K562 (cell line): ENCODE measurements around the gene TMEM273. TPM values are rescaled to one million over a fixed set of nuclear protein-coding genes. Genes with fewer than 3 reads are reported as not detected.

Experiments used
- ETV1 ChIP-seq: fragments of 450-650 bp; conservative IDR thresholded peaks from 2 replicates; pipeline ENCODE4 v1.6.1; 2016; ENCODE audit warnings: missing genetic modification characterization, control low read depth, low read depth, missing compliant biosample characterization
- MEIS2 ChIP-seq: fragments of 450-650 bp; IDR thresholded peaks from 2 replicates; pipeline ENCODE4 v1.6.1; 2014; ENCODE audit warnings: mild to moderate bottlenecking; ENCODE audit not compliant: partially characterized antibody
- NBN ChIP-seq: fragments of 450-650 bp; IDR thresholded peaks from 2 replicates; pipeline ENCODE4 v1.6.1; 2016; ENCODE audit warnings: low read depth, mild to moderate bottlenecking
- NFIX ChIP-seq: fragments of 250-450 bp; sonication (Bioruptor Pico); IDR thresholded peaks from 2 replicates; pipeline ENCODE4 v1.4.0; 2020; ENCODE audit warnings: low read depth, mild to moderate bottlenecking, moderate library complexity
- ZBTB1 ChIP-seq: sonication (generic); formaldehyde crosslinking; IDR thresholded peaks from 2 replicates; pipeline ENCODE4 v1.8.1; 2023; ENCODE audit warnings: missing genetic modification reagents, low read depth, mild to moderate bottlenecking, borderline replicate concordance
- ZFX ChIP-seq: sonication (generic); formaldehyde crosslinking; IDR thresholded peaks from 2 replicates; pipeline ENCODE4 v1.8.0; 2022; ENCODE audit warnings: mild to moderate bottlenecking, missing genetic modification reagents, moderate library complexity
- polyA plus RNA-seq, 8 experiments: library from polyadenylated mRNA; depleted of rRNA in 4 of 8; stranded (reverse) in 5 of 8; unstranded in 3 of 8; fragments of >200 nt; fragmentation: Nextera tagmentation in 2 of 8; fragmentation: Illumina TruSeq in 1 of 8; extraction: Ambion mirVana in 2 of 8; extraction: Trizol in 1 of 8; gene quantifications; 2 replicates each; pipeline versions ENCODE4 v1.2.1 to v1.2.3, GENCODE V29; 2011 to 2014; ENCODE audit warnings: inconsistent platforms in 1 of 8, missing spikeins in 1 of 8
- total RNA-seq, 7 experiments: library from RNA; depleted of rRNA in 6 of 7; stranded (reverse); fragments of >200 nt in 6 of 7; fragmentation: Illumina TruSeq in 2 of 7; extraction: Trizol in 2 of 7; gene quantifications; 2 replicates each; pipeline versions ENCODE4 v1.2.1 to v1.2.3, GENCODE V29; 2011 to 2021; ENCODE audit warnings: low replicate concordance in 1 of 7
- TF ChIP-seq, protein P1 (sequence below): fragments of 450-650 bp; IDR thresholded peaks from 2 replicates; pipeline ENCODE4 v1.7.0; 2016; ENCODE audit warnings: borderline replicate concordance
- TF ChIP-seq, protein P2 (sequence below): fragments of 450-650 bp; IDR thresholded peaks from 2 replicates; pipeline ENCODE4 v1.6.1; 2018; ENCODE audit warnings: mild to moderate bottlenecking, low read depth; ENCODE audit not compliant: partially characterized antibody
- TF ChIP-seq, protein P3 (sequence below): fragments of 200-600 bp; sonication (generic); IDR thresholded peaks from one replicate; pipeline ENCODE4 v1.6.1; 2012; ENCODE audit warnings: mild to moderate bottlenecking, low read depth, low read length, inconsistent platforms
- TF ChIP-seq, protein P4 (sequence below): fragments of 450-650 bp; formaldehyde crosslinking; IDR thresholded peaks from 2 replicates; pipeline ENCODE4 v1.4.0; 2022; ENCODE audit warnings: mild to moderate bottlenecking, moderate library complexity

TMEM273 gene
- total and polyA plus RNA-seq, 9 of the 15 experiments (the other 6 are each of a cell fraction or from before 2014, with no cell fraction given): 39.2 to 131 (median 95.6) TPM

DNA sequence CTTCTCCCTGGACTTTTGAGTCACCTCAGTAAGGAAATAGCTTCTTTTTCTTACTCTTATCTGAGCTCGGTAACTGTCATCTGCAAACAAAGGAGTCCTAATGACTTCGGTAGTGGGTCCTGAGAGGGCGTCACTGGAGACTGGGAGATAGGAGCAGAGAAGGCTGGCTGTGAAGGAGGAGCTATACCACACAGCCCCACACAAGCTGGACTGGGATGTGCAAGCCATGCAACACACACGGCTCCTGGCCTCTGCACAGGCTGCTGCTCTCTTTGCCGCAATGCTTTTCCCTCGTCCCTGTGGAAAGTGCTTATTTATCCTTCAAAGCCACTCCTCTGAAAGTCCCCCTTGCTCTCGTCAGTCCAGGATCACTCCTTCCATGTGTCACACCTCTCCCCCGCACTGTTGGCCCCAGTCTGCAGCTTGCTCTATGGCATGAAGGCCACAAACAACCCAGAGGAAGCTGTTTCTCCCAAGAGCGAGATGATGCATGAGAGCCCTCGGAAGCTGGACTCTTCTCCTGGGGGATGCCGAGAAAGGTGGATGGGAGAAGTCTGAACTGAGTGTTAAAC is 14.9 kb downstream of the TMEM273 start (continued):
- TF ChIP-seq, protein P1, sequence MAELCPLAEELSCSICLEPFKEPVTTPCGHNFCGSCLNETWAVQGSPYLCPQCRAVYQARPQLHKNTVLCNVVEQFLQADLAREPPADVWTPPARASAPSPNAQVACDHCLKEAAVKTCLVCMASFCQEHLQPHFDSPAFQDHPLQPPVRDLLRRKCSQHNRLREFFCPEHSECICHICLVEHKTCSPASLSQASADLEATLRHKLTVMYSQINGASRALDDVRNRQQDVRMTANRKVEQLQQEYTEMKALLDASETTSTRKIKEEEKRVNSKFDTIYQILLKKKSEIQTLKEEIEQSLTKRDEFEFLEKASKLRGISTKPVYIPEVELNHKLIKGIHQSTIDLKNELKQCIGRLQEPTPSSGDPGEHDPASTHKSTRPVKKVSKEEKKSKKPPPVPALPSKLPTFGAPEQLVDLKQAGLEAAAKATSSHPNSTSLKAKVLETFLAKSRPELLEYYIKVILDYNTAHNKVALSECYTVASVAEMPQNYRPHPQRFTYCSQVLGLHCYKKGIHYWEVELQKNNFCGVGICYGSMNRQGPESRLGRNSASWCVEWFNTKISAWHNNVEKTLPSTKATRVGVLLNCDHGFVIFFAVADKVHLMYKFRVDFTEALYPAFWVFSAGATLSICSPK: no peak
- peak; percentile 52 for TF ChIP-seq MEIS2
- TF ChIP-seq, protein P2, sequence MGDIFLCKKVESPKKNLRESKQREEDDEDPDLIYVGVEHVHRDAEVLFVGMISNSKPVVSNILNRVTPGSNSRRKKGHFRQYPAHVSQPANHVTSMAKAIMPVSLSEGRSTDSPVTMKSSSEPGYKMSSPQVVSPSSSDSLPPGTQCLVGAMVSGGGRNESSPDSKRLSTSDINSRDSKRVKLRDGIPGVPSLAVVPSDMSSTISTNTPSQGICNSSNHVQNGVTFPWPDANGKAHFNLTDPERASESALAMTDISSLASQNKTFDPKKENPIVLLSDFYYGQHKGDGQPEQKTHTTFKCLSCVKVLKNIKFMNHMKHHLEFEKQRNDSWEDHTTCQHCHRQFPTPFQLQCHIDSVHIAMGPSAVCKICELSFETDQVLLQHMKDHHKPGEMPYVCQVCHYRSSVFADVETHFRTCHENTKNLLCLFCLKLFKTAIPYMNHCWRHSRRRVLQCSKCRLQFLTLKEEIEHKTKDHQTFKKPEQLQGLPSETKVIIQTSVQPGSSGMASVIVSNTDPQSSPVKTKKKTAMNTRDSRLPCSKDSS: no peak
- TF ChIP-seq NBN: 0 out of 2 replicates have a peak, but pooled peaks have one; percentile 39
- TF ChIP-seq NFIX (CRISPR knock-in tag): no peak
- TF ChIP-seq ZBTB1 (CRISPR knock-in tag): no peak
- no peak for TF ChIP-seq ETV1 (tag)
- no peak for TF ChIP-seq ZFX (CRISPR knock-in tag)
- TF ChIP-seq, protein P3, sequence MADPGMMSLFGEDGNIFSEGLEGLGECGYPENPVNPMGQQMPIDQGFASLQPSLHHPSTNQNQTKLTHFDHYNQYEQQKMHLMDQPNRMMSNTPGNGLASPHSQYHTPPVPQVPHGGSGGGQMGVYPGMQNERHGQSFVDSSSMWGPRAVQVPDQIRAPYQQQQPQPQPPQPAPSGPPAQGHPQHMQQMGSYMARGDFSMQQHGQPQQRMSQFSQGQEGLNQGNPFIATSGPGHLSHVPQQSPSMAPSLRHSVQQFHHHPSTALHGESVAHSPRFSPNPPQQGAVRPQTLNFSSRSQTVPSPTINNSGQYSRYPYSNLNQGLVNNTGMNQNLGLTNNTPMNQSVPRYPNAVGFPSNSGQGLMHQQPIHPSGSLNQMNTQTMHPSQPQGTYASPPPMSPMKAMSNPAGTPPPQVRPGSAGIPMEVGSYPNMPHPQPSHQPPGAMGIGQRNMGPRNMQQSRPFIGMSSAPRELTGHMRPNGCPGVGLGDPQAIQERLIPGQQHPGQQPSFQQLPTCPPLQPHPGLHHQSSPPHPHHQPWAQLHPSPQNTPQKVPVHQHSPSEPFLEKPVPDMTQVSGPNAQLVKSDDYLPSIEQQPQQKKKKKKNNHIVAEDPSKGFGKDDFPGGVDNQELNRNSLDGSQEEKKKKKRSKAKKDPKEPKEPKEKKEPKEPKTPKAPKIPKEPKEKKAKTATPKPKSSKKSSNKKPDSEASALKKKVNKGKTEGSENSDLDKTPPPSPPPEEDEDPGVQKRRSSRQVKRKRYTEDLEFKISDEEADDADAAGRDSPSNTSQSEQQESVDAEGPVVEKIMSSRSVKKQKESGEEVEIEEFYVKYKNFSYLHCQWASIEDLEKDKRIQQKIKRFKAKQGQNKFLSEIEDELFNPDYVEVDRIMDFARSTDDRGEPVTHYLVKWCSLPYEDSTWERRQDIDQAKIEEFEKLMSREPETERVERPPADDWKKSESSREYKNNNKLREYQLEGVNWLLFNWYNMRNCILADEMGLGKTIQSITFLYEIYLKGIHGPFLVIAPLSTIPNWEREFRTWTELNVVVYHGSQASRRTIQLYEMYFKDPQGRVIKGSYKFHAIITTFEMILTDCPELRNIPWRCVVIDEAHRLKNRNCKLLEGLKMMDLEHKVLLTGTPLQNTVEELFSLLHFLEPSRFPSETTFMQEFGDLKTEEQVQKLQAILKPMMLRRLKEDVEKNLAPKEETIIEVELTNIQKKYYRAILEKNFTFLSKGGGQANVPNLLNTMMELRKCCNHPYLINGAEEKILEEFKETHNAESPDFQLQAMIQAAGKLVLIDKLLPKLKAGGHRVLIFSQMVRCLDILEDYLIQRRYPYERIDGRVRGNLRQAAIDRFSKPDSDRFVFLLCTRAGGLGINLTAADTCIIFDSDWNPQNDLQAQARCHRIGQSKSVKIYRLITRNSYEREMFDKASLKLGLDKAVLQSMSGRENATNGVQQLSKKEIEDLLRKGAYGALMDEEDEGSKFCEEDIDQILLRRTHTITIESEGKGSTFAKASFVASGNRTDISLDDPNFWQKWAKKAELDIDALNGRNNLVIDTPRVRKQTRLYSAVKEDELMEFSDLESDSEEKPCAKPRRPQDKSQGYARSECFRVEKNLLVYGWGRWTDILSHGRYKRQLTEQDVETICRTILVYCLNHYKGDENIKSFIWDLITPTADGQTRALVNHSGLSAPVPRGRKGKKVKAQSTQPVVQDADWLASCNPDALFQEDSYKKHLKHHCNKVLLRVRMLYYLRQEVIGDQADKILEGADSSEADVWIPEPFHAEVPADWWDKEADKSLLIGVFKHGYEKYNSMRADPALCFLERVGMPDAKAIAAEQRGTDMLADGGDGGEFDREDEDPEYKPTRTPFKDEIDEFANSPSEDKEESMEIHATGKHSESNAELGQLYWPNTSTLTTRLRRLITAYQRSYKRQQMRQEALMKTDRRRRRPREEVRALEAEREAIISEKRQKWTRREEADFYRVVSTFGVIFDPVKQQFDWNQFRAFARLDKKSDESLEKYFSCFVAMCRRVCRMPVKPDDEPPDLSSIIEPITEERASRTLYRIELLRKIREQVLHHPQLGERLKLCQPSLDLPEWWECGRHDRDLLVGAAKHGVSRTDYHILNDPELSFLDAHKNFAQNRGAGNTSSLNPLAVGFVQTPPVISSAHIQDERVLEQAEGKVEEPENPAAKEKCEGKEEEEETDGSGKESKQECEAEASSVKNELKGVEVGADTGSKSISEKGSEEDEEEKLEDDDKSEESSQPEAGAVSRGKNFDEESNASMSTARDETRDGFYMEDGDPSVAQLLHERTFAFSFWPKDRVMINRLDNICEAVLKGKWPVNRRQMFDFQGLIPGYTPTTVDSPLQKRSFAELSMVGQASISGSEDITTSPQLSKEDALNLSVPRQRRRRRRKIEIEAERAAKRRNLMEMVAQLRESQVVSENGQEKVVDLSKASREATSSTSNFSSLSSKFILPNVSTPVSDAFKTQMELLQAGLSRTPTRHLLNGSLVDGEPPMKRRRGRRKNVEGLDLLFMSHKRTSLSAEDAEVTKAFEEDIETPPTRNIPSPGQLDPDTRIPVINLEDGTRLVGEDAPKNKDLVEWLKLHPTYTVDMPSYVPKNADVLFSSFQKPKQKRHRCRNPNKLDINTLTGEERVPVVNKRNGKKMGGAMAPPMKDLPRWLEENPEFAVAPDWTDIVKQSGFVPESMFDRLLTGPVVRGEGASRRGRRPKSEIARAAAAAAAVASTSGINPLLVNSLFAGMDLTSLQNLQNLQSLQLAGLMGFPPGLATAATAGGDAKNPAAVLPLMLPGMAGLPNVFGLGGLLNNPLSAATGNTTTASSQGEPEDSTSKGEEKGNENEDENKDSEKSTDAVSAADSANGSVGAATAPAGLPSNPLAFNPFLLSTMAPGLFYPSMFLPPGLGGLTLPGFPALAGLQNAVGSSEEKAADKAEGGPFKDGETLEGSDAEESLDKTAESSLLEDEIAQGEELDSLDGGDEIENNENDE: no peak
- TF ChIP-seq, protein P4, sequence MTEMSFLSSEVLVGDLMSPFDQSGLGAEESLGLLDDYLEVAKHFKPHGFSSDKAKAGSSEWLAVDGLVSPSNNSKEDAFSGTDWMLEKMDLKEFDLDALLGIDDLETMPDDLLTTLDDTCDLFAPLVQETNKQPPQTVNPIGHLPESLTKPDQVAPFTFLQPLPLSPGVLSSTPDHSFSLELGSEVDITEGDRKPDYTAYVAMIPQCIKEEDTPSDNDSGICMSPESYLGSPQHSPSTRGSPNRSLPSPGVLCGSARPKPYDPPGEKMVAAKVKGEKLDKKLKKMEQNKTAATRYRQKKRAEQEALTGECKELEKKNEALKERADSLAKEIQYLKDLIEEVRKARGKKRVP: no peak
